Right cardiac atrium (tissue), 5 donors: ENCODE results near the gene THOC2. TPM values are rescaled to one million over a fixed set of nuclear protein-coding genes. Genes with fewer than 3 reads are reported as not detected.
"Not testable (repeated sequence)": the region's sequence is repeated elsewhere in the genome, so short reads cannot be mapped to it uniquely, and the experiment has no call there.

Source experiments
- ATAC-seq, 2 donors: fragments of 200-7000 bp; cut with Tn5 transposase; one replicate each; pipeline versions ENCODE4 v1.8.0 to v1.9.1; 2020; ENCODE audit warnings: moderate library complexity in 2 of 2, mild to moderate bottlenecking in 1 of 2
- DNase-seq, 3 donors: peaks; one replicate each; pipeline ENCODE4 v3.0.0-alpha.2; 2020
- H3K27ac ChIP-seq: one replicate; pipeline ENCODE4 v1.5.1; 2013; ENCODE audit warnings: mild to moderate bottlenecking, low read length, control low read depth, moderate library complexity
- H3K27me3 ChIP-seq: one replicate; pipeline ENCODE4 v1.6.1; 2013; ENCODE audit not compliant: control insufficient read depth, insufficient read depth
- H3K4me1 ChIP-seq: one replicate; pipeline ENCODE4 v1.6.1; 2013; ENCODE audit warnings: low read length; ENCODE audit not compliant: control insufficient read depth, insufficient read depth
- H3K4me3 ChIP-seq: one replicate; pipeline ENCODE4 v1.5.1; 2013; ENCODE audit warnings: low read length, control low read depth
- H3K9me3 ChIP-seq: one replicate; pipeline ENCODE4 v1.6.1; 2013; ENCODE audit warnings: low read length; ENCODE audit not compliant: control insufficient read depth
- WGBS: extraction: QIAGEN DNeasy Blood & Tissue Kit; methylation state at CpG from one replicate; pipeline ENCODE4 v1.1.7; 2013; 5-methylcytosine and 5-hydroxymethylcytosine counted together
- intact Hi-C, 4 donors: fragments of 100-400 bp; cut with DNase I; formaldehyde crosslinking; loops; one replicate each; pipeline versions ENCODE4 v1.11.0 to v1.14.0; 2022 to 2023
- long read RNA-seq, 4 donors: library from polyadenylated mRNA; unstranded; transcript quantifications; one replicate each; pipeline ENCODE4 v2.0.0, GENCODE V29; 2020 to 2021
- polyA plus RNA-seq: library from polyadenylated mRNA; stranded (reverse); fragments of 200-250 nt; gene quantifications from one replicate; pipeline ENCODE4 v1.2.3, GENCODE V29; 2013
- total RNA-seq, 4 donors: library from RNA; stranded (reverse); fragmentation: NEBNext Ultra II Directional; extraction: Animal tissue kit (Norgen Biotek cat#: 25700); gene quantifications; one replicate each; pipeline ENCODE4 v1.2.1, GENCODE V29; 2021
- donor health status: healthy with polysubstance abuse.
- donor health status: DM: no; HTN: yes; CAD: no.
- donor health status: DM: no; HTN: no; CAD: no.
- donor health status: DM: no; HTN: yes; CAD: no; lungs with severe emphysema.
- donor health status: DM: yes; HTN: yes; CAD: no.

Gene THOC2, protein sequence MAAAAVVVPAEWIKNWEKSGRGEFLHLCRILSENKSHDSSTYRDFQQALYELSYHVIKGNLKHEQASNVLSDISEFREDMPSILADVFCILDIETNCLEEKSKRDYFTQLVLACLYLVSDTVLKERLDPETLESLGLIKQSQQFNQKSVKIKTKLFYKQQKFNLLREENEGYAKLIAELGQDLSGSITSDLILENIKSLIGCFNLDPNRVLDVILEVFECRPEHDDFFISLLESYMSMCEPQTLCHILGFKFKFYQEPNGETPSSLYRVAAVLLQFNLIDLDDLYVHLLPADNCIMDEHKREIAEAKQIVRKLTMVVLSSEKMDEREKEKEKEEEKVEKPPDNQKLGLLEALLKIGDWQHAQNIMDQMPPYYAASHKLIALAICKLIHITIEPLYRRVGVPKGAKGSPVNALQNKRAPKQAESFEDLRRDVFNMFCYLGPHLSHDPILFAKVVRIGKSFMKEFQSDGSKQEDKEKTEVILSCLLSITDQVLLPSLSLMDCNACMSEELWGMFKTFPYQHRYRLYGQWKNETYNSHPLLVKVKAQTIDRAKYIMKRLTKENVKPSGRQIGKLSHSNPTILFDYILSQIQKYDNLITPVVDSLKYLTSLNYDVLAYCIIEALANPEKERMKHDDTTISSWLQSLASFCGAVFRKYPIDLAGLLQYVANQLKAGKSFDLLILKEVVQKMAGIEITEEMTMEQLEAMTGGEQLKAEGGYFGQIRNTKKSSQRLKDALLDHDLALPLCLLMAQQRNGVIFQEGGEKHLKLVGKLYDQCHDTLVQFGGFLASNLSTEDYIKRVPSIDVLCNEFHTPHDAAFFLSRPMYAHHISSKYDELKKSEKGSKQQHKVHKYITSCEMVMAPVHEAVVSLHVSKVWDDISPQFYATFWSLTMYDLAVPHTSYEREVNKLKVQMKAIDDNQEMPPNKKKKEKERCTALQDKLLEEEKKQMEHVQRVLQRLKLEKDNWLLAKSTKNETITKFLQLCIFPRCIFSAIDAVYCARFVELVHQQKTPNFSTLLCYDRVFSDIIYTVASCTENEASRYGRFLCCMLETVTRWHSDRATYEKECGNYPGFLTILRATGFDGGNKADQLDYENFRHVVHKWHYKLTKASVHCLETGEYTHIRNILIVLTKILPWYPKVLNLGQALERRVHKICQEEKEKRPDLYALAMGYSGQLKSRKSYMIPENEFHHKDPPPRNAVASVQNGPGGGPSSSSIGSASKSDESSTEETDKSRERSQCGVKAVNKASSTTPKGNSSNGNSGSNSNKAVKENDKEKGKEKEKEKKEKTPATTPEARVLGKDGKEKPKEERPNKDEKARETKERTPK (N-terminal part only)
- total RNA-seq, result 10 to 100 TPM; 29.9 to 37.4 (median 35.1) TPM
- 24.7 TPM for polyA plus RNA-seq
- long read RNA-seq, donor 1, partial matches to known transcripts, result 43 of 52 reads
- long read RNA-seq, donor 1, other reads (novel, unspliced or antisense), result 9 of 52 reads
- long read RNA-seq, donor 2, partial matches to known transcripts, result 10 of 13 reads
- long read RNA-seq, donor 2, other reads (novel, unspliced or antisense), result 3 of 13 reads
- long read RNA-seq, donor 3, partial matches to known transcripts, result 112 of 130 reads
- long read RNA-seq, donor 3, other reads (novel, unspliced or antisense), result 18 of 130 reads
- long read RNA-seq, donor 4, full-length matches to known transcripts, result 1 of 12 reads
- long read RNA-seq, donor 4, partial matches to known transcripts, result 8 of 12 reads
- long read RNA-seq, donor 4, other reads (novel, unspliced or antisense), result 3 of 12 reads

DNA sequence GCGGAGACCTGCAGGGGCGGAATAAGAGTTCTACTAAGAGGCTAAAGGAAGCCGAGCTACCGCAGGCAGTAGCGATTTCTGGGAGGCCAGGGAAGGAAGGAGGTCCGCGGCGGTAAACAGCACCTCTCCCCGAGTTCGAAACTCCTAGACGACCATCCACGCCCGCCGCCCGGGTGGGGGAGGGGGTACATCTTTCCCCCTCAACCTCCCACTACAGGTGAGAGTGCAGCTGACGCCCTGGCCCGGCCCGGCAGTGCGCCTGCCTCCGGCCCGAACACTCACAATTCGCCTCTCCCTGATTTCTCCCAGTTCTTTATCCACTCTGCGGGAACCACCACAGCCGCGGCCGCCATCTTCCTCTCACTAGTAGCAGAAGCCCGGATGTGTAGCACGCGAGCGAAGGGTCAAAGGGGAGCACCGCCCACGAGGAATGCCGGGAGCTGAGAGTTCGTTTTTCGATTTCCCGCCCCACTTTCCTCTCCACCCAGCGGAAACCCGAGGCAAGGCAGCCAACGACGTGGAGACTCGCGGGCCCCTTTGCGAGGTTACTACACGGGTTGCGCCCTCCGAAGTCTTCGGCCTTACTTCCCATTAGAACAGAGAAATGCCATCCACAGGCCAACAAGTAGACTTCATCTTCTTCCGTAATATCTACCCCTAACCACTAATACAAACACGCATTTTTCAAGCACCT is at the start of gene THOC2:
TSS of gene THOC2 (minus strand) at position 383 of the 694 bp plus-strand sequence. CDS start at position 353, 30 bp downstream.
- Histone ChIP-seq H3K4me1 (no peaks in the 10 kb centered on the region), H3K9me3 (no peaks in the 10 kb centered on the region), H3K27ac (peak within 1 kb of the TSS; percentile 89), H3K4me3 (peak within 1 kb of the TSS; percentile 94), H3K27me3 (no peaks in the 10 kb centered on the region)
- intact Hi-C loops, result no loop called here
- DNase-seq, result peak; percentile 90 to 95 (median 94)
- peak; percentile 98 for ATAC-seq
- WGBS, result under 1% methylated on average over 49 of the region's 49 CpGs

DNA sequence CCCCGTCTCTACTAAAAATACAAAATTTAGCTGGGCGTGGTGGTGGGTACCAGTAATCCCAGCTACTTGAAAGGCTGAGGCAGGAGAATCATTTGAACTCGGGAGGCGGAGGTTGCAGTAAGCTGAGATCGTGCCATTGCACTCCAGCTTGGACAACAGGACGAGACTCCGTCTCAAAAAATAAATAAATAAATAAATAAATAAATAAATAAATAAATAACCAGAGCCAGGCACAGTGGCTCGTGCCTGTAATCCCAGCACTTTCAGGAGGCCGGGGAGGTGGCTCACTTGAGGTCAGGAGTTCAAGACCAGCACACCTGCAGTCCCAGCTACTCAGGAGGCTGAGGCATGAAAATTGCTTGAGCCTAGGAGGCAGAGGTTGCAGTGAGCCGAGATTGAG is 48.9 kb upstream of the THOC2 start:
- H3K4me1 ChIP-seq, H3K4me3 ChIP-seq, ATAC-seq, intact Hi-C loops, H3K27me3 ChIP-seq, H3K27ac ChIP-seq, H3K9me3 ChIP-seq, DNase-seq: not testable (repeated sequence)
- 91% methylated on average over 10 of the region's 10 CpGs for WGBS

DNA sequence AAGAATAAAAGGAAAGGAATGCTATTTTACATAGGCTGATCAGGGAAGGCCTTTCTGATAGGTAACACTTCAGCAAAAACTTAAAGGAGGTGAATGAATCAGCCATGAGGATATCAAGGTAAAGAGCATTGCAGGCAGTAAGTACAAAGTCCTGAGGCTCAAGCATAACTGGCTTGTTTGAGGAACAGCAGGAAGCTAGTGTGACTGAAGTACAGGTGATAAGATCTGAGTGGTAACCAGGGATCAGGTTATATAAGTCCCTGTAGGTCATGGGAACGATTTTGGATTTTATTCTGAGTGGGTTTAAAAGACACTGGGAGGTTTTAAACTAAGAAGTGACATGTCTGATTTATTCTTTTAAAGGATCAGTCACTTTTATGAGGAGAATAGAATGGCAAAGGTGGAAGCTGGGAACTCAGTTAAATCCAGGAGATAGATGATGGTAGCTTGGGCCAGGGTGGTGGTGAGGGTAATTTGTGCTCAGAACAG is 47.1 kb upstream of the THOC2 start:
- DNase-seq (no peak), ATAC-seq (no peak)
- Histone ChIP-seq H3K27me3 (no peaks in the 10 kb centered on the region), H3K4me1 (peaks cover under 1% of the 10 kb centered on the region), H3K9me3 (no peaks in the 10 kb centered on the region), H3K4me3 (no peak overlapping the region), H3K27ac (no peak overlapping the region)
- 17% methylated on average over 1 of the region's 1 CpG for WGBS
- intact Hi-C loops, result no loop called here

DNA sequence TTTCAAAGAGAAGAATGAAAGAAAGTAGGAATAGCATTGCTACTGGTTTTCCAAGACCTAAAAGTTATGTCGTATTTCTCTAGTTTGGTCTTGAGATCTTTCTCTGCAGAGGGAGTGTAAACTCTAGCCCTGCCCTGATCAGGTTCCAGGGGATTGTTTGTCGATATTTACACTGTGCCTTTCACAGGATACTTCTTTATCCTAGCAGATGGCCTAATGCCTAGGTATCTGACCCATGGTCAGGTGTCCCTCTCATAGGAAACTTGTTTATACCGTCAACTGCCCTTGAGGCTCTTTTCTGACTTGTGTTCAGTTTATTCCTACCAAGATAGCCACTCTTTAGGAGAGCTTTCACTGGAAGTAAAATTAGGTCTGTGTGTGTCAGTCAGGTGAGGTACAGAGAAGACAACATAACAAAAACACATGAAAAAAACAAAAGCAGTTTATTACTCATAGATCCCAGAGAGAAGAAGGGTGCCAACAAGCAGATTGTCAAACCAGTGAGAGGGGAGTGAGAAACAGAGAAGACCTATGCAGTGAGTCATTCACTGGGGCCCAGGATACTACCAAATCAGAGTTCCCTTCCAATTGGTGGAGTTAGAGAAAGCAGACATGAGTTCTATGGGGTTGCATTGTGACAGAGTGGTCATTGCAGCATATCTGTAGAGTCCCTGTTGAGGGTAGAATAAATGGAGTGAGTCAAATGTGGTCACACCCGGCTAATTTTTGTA is 40.6 kb upstream of the THOC2 start:
- intact Hi-C loops, result no loop called here
- DNase-seq, result no peak
- ATAC-seq, result no peak
- no peaks in the 10 kb centered on the region for H3K9me3 ChIP-seq
- H3K27me3 ChIP-seq, result no peaks in the 10 kb centered on the region
- 91% methylated on average over 4 of the region's 4 CpGs for WGBS
- H3K4me3 ChIP-seq, result no peak overlapping the region
- no peak overlapping the region for H3K27ac ChIP-seq
- H3K4me1 ChIP-seq, result no peaks in the 10 kb centered on the region

DNA sequence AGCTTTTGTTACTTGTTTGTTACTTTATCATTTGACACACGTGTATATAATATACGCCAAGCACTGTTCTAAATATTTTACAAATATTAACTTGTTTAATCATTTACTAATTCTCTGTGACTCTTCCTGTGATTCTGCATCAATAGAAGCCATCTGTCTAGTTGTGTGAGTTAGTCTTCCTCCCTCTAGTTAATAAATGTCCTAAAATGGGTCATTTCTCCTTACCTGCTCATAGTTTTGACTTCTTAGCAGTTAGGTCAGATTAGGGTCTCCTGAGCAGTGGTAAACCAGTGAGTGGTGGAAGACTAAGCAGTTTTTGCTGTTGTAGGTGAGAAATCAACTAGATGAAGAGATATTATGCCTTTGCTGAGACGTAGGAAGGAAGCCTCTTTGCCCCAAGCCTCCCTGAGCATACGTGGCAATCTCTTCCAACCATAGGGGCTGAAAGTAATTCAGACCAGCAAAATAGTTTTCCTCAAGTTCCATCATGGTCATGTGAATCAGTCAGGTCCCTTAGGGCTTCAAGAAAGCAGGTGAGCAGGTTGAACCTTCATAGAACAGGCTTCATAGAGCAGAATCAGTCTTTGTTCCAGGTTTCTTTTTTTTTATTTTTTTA is 38.7 kb upstream of the THOC2 start:
- intact Hi-C loops, result no loop called here
- Histone ChIP-seq H3K27ac (no peak overlapping the region), H3K9me3 (no peaks in the 10 kb centered on the region), H3K4me3 (no peak overlapping the region), H3K4me1 (no peaks in the 10 kb centered on the region), H3K27me3 (no peaks in the 10 kb centered on the region)
- WGBS, result 69% methylated on average over 4 of the region's 4 CpGs
- no peak for DNase-seq
- ATAC-seq, result no peak

DNA sequence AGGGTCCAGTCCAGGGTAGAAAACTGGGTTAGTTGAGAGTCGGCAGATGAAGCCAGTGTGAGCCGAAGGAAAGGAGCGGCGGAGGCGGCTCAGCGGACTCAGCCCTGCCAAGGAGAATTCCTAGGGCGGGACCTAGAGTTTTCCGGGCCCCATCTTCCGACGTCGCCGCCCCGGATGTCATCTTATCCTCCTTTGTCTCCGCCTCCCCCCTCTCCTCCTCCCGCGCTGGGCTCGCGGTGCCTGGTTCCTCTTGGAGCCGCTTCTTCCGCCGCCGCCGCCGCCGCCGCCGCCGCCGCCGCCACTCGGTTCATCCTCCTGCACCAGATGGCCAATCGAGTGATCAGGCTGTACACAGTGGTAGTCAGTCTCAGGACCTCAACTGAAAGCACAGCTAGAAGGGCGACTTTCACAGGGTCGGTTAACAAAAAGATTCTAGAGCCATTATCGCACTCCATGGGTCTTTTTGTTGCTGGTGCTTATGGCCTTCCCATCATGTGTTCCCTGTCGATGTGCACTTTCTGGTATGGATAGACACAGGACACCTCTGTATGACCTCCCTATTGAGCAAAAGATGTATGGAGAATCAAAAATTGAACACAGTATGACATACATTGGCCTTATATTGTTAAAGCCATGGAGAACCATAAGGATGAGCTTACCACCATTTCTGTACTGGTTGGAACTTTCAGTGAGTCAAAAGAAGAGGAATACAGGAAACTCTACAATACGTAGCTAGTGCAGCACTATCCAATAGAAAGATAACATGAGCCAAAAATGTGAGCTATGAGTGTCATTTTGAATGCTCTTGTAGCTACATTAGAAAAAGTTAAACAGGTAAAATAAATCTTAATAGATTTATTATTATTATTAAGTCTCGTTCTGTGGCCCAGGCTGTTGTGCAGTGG is 32.4 kb upstream of the THOC2 start:
- 4% methylated on average over 38 of the region's 38 CpGs for WGBS
- Histone ChIP-seq H3K4me3 (peak overlapping the region; percentile 59), H3K4me1 (no peaks in the 10 kb centered on the region), H3K27me3 (no peaks in the 10 kb centered on the region), H3K9me3 (no peaks in the 10 kb centered on the region), H3K27ac (peak overlapping the region; percentile 72)
- peak; percentile 100 for ATAC-seq
- intact Hi-C loops, result no loop called here
- DNase-seq, result peak; percentile 89 to 94 (median 94)

DNA sequence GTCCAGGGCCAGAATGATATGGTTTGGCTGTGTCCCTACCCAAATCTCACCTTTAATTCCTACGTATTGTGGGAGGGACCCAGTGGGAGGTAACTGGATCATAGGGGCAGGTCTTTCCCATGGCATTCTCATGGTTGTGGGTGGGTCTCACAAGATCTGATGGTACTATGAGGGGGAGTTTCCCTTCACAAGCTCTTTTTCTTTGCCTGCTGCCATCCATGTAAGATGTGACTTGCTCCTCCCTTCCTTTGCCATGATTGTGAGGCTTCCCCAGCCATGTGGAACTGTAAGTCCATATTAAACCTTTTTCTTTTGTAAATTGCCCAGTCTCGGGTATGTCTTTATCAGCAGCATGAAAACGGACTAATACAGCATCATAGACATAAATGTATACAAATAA is 27.0 kb upstream of the THOC2 start:
- DNase-seq, H3K27ac ChIP-seq, intact Hi-C loops, ATAC-seq, H3K4me1 ChIP-seq, H3K27me3 ChIP-seq, H3K4me3 ChIP-seq, H3K9me3 ChIP-seq: not testable (repeated sequence)
- 92% methylated on average over 3 of the region's 3 CpGs for WGBS

DNA sequence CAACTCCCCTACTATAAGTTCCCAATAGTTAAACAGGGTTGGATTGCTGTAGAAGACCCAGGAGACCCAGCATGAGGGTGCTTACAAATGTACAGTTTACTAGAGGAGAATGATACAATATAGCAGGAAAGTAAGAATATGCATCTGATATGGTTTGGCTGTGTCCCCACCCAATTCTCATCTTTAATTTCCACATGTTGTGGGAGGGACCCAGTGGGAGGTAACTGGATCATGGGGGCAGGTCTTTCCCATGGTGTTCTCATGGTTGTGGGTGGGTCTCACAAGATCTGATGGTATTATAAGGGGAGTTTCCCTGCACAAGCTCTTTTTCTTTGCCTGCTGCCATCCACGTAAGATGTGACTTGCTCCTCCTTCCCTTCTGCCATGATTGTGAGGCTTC is 24.9 kb upstream of the THOC2 start:
- ATAC-seq, H3K27ac ChIP-seq, H3K4me1 ChIP-seq, DNase-seq, H3K9me3 ChIP-seq, intact Hi-C loops, H3K4me3 ChIP-seq, H3K27me3 ChIP-seq: not testable (repeated sequence)
- 64% methylated on average over 1 of the region's 1 CpG for WGBS
